HG03045 (cell line): ENCODE measurements around the gene LRRC56.

ENCODE experiments used
- ATAC-seq: cut with Tn5 transposase; IDR thresholded peaks from one replicate; pipeline ENCODE4 v1.9.1; 2021; ENCODE audit warnings: mild to moderate bottlenecking, moderate library complexity; ENCODE audit not compliant: unreplicated experiment

The LRRC56 gene

DNA sequence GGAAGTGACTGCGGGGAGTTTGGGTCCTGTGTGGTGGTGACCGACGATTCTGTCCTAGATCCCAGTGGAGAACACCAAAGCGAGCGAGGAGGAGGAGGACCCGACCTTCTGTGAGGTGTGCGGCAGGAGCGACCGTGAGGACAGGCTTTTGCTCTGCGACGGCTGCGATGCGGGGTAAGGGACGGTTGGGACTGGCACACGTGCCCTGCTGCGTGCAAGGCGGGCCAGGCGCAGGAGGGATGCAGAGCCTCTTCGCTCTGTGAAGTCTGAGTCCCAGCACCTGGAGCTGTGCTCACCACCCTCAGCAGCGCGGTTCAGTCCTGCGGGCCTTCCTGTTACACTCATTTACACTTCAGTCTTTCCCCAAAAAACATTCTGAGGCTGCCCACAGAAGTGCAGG is 55.2 kb downstream of the LRRC56 start:
- no peak for ATAC-seq

DNA sequence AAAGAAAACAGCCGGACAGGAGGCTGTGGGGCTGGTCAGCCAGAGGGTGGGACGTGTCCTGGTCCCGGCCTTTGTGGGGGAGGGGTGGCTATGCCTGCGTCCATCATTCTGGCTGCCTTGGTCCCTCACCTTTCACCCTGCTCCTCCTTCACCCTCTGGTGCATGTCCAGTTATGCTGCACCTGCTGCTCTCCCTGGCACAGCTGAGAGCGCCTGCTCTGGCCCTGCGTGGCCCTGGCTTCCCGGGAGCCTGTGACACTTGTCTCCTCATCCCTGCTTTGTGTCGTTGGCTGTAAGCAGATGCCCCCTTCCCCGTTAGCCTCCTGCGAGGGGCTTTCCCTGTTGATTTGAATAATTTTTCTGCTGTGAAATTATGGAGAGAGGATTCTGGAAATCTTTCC is 55.6 kb downstream of the LRRC56 start:
- ATAC-seq = no peak

DNA sequence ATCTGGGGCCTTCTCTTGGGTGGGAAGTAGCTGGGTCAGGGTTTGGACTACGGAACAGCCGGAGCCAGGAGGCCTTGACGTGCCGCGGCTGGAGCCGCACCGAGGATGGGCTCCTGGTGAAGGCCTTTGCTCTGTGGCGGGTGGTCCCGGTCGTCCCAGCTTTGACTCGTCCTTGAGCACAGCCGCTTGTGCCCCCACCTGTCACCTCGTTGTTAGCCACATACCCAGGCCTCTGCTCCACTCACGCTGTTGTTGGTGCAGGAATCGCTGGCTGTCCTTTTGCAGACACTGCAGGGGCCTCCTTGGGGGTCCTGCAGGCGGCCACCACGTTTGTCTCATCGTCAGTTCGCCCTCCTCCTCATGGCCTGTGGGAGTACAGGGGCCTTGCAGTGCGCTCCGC is 56.0 kb downstream of the LRRC56 start:
- no peak for ATAC-seq

DNA sequence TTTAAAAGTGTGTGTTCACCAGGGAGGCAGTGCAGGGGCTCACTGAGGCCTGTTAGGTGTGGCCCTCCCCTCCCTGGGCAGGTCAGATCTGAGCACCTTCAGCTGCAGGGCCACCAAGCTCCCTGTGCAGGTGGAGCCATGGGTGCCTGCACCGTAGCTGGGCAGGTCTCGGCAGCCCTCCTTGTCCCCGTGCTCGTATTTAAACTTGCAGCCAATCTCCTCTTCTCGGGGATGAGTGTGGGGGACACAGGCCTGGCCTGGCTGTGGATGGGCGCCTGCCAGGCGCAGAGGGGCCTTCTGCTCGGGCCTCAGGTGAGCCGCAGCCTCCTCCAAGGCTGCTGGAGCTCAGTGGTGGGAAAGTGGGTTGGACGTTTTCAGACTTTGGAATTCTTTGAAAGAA is 58.1 kb downstream of the LRRC56 start:
- ATAC-seq = no peak

DNA sequence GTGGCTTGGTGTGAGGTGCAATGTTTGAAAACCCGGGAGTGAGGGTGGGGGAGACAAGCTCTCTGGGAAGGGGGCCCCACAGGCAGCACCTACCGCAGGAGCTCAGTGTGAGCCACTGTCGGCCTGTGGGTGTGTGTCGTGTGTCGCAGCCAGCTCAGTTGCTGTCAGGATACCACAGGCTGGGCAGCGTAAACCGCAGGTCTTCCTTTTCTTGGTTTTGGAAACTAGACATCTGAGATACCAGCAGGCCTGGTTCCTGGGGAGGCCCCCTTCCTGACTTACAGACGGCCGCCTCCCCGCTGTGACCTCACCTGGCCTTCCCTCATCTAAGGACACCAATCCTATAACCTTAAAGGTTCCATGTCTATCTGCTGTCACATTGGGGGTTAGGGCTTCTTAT is 59.0 kb downstream of the LRRC56 start:
- no peak for ATAC-seq

DNA sequence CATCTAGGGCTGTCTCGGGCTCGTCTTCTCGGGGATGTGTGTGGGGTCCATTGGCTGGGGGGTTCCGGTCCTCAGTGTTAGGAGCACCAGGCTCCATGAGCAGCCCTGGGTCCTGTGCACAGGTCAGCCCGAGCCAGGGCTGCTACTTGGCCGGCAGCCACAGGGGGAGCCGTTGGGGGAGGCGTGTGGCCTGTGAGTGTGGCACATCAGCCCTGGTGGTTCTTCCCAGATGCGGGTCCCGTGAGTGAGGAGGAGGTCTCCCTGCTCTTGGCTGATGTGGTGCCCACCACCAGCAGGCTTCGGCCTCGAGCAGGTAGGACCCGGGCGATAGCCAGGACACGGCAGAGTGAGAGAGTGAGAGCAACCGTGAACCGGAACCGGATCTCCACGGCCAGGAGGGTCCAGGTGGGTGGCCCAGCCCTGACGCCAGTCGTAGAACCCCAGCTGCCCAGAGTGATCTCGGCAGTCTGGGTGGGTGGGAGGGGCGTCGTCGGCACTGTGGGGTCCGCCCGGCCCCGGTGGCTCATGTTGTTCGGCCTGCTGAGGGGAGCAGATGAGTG is 59.9 kb downstream of the LRRC56 start:
- no peak for ATAC-seq

DNA sequence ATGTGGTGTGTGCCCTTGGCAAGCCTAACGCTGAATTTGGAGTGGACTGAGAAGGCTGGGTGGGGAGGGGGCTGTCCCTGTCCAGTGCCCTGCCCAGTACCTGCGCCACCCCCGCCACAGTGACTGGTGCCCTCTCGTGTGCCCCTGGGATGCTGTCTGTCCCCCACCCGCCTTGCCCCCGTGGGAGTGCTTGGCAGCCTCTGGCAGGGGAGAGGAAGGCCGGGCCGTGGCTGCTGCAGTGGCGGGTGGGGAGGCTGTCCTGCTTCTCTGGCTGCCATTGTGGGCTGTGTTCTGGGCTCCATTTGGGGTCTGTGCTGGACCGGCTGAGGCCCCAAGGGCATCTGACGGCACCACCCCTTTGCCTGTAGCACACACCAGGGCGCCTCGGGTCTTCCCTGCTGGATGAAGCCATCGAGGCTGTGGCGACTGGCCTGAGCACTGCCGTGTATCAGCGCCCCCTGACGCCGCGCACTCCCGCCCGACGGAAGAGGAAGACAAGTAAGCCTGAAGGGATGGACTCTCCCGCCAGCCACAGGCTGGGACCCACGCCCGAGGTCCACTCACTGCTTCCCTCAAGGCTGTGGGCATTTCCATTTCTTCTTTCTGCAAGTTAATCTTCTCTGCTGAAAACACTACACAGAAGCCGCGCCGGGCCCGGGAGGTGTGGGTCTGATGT is 60.8 kb downstream of the LRRC56 start:
- ATAC-seq = no peak

DNA sequence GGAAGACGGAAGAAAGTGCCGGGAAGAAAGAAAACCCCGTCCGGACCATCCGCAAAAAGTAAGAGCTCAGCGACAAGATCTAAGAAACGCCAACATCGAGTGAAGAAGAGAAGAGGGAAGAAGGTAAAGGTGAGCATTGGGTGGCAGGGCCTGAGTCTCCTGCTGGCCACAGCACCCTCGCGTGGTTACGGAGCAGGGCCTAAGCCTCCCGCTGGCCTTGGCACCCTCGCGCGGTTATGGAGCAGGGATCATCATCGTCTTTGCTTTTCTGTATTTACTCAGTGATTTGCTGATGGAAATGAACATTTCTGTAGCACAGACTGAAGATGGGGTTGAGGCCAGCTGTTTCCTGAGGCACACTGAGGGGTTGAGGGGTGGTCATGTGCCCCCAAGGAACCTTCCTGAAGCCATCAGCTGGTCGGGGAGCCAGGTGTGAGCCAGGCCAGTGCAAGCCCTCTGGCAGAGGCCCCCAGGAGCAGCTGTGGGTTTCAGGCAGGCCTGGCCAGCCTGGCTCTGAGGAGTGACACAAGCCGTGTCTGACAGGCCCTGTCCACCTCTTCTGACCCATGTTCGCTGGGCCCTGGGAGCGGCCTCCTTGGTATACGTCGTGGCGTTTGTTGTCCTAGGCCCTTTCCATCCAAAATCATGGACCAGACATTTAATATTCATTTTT is 64.4 kb downstream of the LRRC56 start:
- no peak for ATAC-seq

DNA sequence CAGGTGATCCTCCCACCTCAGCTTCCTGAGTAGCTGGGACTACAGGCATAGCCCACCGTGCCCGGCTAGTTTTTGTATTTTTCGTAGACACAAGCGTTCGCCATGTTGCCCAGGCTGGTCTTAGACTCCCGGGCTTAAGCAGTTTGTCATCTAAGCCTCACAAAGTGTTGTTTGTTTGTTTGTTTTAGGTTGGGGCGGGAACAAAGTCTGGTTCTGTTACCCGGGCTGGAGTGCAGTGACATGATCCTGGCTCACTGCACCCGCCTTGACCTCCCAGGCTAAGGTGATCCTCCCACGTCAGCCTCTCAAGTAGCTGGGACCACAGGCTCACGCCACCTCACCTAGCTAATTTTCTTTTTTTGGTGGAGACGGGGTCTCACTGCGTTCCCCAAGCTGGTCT is 65.8 kb downstream of the LRRC56 start:
- no peak for ATAC-seq
